Panc1 (cell line): ENCODE data around the gene HSPA13. TPM values are rescaled to one million over a fixed set of nuclear protein-coding genes. Genes with fewer than 3 reads are reported as not detected.

ENCODE experiments used
- ATAC-seq: fragments of 200-7000 bp; cut with Tn5 transposase; 2 replicates; pipeline ENCODE4 v1.9.1; 2020; ENCODE audit warnings: mild to moderate bottlenecking, moderate library complexity
- Bru-seq: library from RNA; stranded (reverse); fragments of 400-500 nt; gene quantifications from one replicate; lab custom pipeline; 2021; lab: Mats Ljungman, UMichigan
- BruChase-seq, 2 experiments: library from RNA; stranded (reverse); fragments of 400-500 nt; gene quantifications; one replicate each; lab custom pipeline; 2021; lab: Mats Ljungman, UMichigan
- BruUV-seq: library from RNA; stranded (reverse); fragments of 400-500 nt; replicated peaks from 2 replicates; lab custom pipeline; 2021; lab: Mats Ljungman, UMichigan
- CTCF ChIA-PET: fragments of 300-600 bp; sonication (Branson Sonifier 250); formaldehyde crosslinking; loops from one replicate; lab custom pipeline; 2022; ENCODE audit warnings: antibody characterized with exemption; lab: Charles Lee
- POLR2A ChIA-PET: fragments of 300-600 bp; sonication (Branson Sonifier 250); formaldehyde crosslinking; loops from one replicate; lab custom pipeline; 2022; ENCODE audit warnings: antibody characterized with exemption; lab: Charles Lee
- DNase-seq: peaks from one replicate; pipeline ENCODE4 v3.0.0-alpha.2; 2010; ENCODE audit warnings: low read depth, low spot score
- H3K27ac ChIP-seq: 2 replicates; pipeline ENCODE4 v1.5.1; 2011; ENCODE audit warnings: mild to moderate bottlenecking, low read length, inconsistent platforms
- H3K27me3 ChIP-seq: fragments of 200-500 bp; sonication (Bioruptor generic); 2 replicates; pipeline ENCODE4 v1.6.0; 2014; ENCODE audit warnings: low read length, inconsistent platforms; ENCODE audit not compliant: control insufficient read depth, insufficient read depth
- H3K36me3 ChIP-seq: fragments of 200-500 bp; sonication (Bioruptor generic); 2 replicates; pipeline ENCODE4 v1.5.1; 2014; ENCODE audit warnings: inconsistent platforms, mild to moderate bottlenecking, low read length, moderate library complexity; ENCODE audit not compliant: control insufficient read depth, insufficient read depth
- H3K4me1 ChIP-seq: 2 replicates; pipeline ENCODE4 v1.5.1; 2011; ENCODE audit warnings: inconsistent platforms, mild to moderate bottlenecking, low read length, moderate library complexity; ENCODE audit not compliant: control insufficient read depth, insufficient read depth
- H3K4me3 ChIP-seq, 2 experiments: 2 replicates each; pipeline ENCODE4 v1.5.1; 2011 to 2012; ENCODE audit warnings: low read depth in 2 of 2, low read length in 2 of 2, mild to moderate bottlenecking in 2 of 2, inconsistent platforms in 1 of 2, moderate library complexity in 1 of 2
- H3K9me3 ChIP-seq: fragments of 200-500 bp; sonication (Bioruptor generic); 2 replicates; pipeline ENCODE4 v1.5.1; 2014; ENCODE audit warnings: low read depth, mild to moderate bottlenecking, inconsistent platforms, low read length, moderate library complexity; ENCODE audit not compliant: control insufficient read depth, insufficient read depth
- POLR2AphosphoS5 ChIP-seq: IDR thresholded peaks from 2 replicates; pipeline ENCODE4 v1.6.1; 2012; ENCODE audit warnings: mild to moderate bottlenecking, low read depth, low read length, moderate library complexity
- SIN3A ChIP-seq: IDR thresholded peaks from 2 replicates; pipeline ENCODE4 v1.6.1; 2012; ENCODE audit warnings: low read depth, mild to moderate bottlenecking, low read length, moderate library complexity, borderline replicate concordance; ENCODE audit not compliant: insufficient read depth
- TCF7L2 ChIP-seq: IDR thresholded peaks from 2 replicates; pipeline ENCODE4 v1.6.1; 2011; ENCODE audit warnings: mild to moderate bottlenecking, low read depth, low read length, inconsistent platforms
- in situ Hi-C: cut with HindIII; loops from 2 replicates; pipeline ENCODE4 v1.10.0; 2016; ENCODE audit warnings: low sequenced_read_pairs, low pct_unique_long_range_greater_than_20kb
- intact Hi-C: fragments of 100-400 bp; cut with micrococcal nuclease; formaldehyde crosslinking; loops from one replicate; pipeline ENCODE4 v1.10.0; 2022; ENCODE audit not compliant: unreplicated experiment
- long read RNA-seq: library from polyadenylated mRNA; unstranded; transcript quantifications from one replicate; pipeline ENCODE4 v2.0.0, GENCODE V29; 2021; ENCODE audit not compliant: unreplicated experiment
- polyA plus RNA-seq: library from polyadenylated mRNA; unstranded; fragments of >200 nt; gene quantifications from one replicate; pipeline ENCODE4 v1.2.1, GENCODE V29; 2012; ENCODE audit warnings: missing spikeins; ENCODE audit not compliant: insufficient read length
- total RNA-seq: library from RNA; stranded (reverse); gene quantifications from one replicate; pipeline ENCODE4 v1.2.1, GENCODE V29; 2021; ENCODE audit not compliant: unreplicated experiment
- TF ChIP-seq, protein P1 (sequence below), 2 experiments: IDR thresholded peaks; 2 replicates each; pipeline ENCODE4 v1.6.1; 2011 to 2012; ENCODE audit warnings: low read depth in 2 of 2, control low read depth in 1 of 2, low read length in 1 of 2, mild to moderate bottlenecking in 1 of 2, moderate library complexity in 1 of 2; ENCODE audit not compliant: insufficient read depth in 1 of 2
- TF ChIP-seq, protein P2 (sequence below): fragments of 450-650 bp; IDR thresholded peaks from 2 replicates; pipeline ENCODE4 v1.5.1; 2017; ENCODE audit warnings: mild to moderate bottlenecking

Gene HSPA13, protein sequence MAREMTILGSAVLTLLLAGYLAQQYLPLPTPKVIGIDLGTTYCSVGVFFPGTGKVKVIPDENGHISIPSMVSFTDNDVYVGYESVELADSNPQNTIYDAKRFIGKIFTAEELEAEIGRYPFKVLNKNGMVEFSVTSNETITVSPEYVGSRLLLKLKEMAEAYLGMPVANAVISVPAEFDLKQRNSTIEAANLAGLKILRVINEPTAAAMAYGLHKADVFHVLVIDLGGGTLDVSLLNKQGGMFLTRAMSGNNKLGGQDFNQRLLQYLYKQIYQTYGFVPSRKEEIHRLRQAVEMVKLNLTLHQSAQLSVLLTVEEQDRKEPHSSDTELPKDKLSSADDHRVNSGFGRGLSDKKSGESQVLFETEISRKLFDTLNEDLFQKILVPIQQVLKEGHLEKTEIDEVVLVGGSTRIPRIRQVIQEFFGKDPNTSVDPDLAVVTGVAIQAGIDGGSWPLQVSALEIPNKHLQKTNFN
- total RNA-seq = 30.1 TPM
- 10.1 TPM for polyA plus RNA-seq
- Bru-seq, nascent RNA = percentile 79 among the genes with signal in this experiment
- percentile 94 among the genes with signal in this experiment for BruChase-seq, experiment 1, labeled RNA remaining after a 2-hour chase
- BruChase-seq, experiment 2, labeled RNA remaining after a 6-hour chase = percentile 97 among the genes with signal in this experiment
- long read RNA-seq, transcript HSPA13-201 (5 exons, 3,986 nt) = major isoform, 62 of 67 reads
- long read RNA-seq, partial matches to known transcripts = 5 of 67 reads
- long read RNA-seq, other reads (novel, unspliced or antisense) = 0 of 67 reads

DNA sequence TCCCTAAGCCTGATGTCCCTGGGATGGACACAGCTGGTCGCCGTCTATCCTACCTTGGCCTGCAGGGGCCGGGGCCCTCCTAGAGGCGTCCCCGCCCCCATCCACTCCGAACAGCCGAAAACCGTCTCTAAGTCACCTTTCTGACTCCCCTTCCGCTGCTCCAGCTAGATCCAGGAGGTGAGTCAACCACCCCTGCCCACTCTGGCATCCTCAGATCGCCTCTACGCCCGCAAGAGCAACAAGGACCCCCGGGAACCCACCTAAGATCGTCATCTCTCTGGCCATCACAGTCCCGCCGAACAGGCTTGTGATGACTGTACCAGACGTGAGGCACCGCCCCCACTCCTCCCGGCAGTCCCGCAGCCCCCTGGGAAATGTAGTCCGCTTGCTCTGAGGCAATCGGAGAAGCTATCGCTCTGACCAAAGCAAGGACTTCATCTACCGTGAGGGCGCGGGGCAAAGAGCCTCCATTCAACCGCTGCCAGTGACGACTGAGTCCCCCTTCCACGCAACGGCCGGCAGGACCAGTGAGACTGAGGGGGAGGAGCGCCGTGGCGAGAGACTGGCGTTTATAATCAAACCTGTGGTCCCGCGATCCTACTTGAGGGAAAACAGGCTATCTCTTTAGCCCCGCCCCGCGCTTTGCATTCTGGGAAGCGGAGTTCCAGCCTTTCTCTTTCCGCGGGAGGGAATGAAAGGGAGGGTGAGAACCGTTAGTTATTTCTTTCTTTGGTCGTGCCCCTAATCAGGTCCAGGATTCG, at the start of gene HSPA13:
Gene HSPA13, minus strand, starts transcription at position 312 of the 761 bp plus-strand sequence. Its CDS starts 27 bp downstream, at position 285.
- peak; percentile 95 for DNase-seq
- H3K27ac ChIP-seq = peak within 1 kb of the TSS; percentile 77
- peak; percentile 100 for ATAC-seq
- BruUV-seq = no TSS peak
- in situ Hi-C loops = no loop called here
- H3K27me3 ChIP-seq = no peaks in the 10 kb centered on the region
- peak within 1 kb of the TSS; percentile 74 to 75 for H3K4me3 ChIP-seq
- H3K4me1 ChIP-seq = peaks cover 7% of the 10 kb centered on the region
- CTCF ChIA-PET = no interaction called here
- POLR2A ChIA-PET = no interaction called here
- intact Hi-C loops = no loop called here
- H3K36me3 ChIP-seq = peaks cover 11% of the 10 kb centered on the region
- no peaks in the 10 kb centered on the region for H3K9me3 ChIP-seq
- no peak for TF ChIP-seq POLR2AphosphoS5
- TF ChIP-seq, protein P1, sequence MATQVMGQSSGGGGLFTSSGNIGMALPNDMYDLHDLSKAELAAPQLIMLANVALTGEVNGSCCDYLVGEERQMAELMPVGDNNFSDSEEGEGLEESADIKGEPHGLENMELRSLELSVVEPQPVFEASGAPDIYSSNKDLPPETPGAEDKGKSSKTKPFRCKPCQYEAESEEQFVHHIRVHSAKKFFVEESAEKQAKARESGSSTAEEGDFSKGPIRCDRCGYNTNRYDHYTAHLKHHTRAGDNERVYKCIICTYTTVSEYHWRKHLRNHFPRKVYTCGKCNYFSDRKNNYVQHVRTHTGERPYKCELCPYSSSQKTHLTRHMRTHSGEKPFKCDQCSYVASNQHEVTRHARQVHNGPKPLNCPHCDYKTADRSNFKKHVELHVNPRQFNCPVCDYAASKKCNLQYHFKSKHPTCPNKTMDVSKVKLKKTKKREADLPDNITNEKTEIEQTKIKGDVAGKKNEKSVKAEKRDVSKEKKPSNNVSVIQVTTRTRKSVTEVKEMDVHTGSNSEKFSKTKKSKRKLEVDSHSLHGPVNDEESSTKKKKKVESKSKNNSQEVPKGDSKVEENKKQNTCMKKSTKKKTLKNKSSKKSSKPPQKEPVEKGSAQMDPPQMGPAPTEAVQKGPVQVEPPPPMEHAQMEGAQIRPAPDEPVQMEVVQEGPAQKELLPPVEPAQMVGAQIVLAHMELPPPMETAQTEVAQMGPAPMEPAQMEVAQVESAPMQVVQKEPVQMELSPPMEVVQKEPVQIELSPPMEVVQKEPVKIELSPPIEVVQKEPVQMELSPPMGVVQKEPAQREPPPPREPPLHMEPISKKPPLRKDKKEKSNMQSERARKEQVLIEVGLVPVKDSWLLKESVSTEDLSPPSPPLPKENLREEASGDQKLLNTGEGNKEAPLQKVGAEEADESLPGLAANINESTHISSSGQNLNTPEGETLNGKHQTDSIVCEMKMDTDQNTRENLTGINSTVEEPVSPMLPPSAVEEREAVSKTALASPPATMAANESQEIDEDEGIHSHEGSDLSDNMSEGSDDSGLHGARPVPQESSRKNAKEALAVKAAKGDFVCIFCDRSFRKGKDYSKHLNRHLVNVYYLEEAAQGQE (IDR thresholded peaks at IDR 0.05; ENCODE audit: insufficient read depth in 1 of 2, low read depth in 2 of 2, low read length in 1 of 2) = no peak
- TF ChIP-seq TCF7L2 = peak; percentile 58; the same call in 1 of the 2 replicates

- no peak for DNase-seq
- no peaks in the 10 kb centered on the region for H3K27me3 ChIP-seq
- POLR2A ChIA-PET = no interaction called here
- TF ChIP-seq SIN3A = no peak
- TF ChIP-seq, protein P1 (IDR thresholded peaks at IDR 0.05; ENCODE audit: insufficient read depth in 1 of 2, low read depth in 2 of 2, low read length in 1 of 2) = no peak
- TF ChIP-seq TCF7L2 = no peak
- TF ChIP-seq, protein P2, sequence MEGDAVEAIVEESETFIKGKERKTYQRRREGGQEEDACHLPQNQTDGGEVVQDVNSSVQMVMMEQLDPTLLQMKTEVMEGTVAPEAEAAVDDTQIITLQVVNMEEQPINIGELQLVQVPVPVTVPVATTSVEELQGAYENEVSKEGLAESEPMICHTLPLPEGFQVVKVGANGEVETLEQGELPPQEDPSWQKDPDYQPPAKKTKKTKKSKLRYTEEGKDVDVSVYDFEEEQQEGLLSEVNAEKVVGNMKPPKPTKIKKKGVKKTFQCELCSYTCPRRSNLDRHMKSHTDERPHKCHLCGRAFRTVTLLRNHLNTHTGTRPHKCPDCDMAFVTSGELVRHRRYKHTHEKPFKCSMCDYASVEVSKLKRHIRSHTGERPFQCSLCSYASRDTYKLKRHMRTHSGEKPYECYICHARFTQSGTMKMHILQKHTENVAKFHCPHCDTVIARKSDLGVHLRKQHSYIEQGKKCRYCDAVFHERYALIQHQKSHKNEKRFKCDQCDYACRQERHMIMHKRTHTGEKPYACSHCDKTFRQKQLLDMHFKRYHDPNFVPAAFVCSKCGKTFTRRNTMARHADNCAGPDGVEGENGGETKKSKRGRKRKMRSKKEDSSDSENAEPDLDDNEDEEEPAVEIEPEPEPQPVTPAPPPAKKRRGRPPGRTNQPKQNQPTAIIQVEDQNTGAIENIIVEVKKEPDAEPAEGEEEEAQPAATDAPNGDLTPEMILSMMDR = no peak
- TF ChIP-seq POLR2AphosphoS5 = no peak
- in situ Hi-C loops = no loop called here
- no peaks in the 10 kb centered on the region for H3K4me1 ChIP-seq
- no peak for ATAC-seq
- CTCF ChIA-PET = no interaction called here
- no peak overlapping the region for H3K4me3 ChIP-seq
- intact Hi-C loops = no loop called here
- H3K9me3 ChIP-seq = 0 out of 2 replicates have a peak, but pooled peaks cover 3% of the 10 kb centered on the region
- BruUV-seq = no TSS peak
- H3K27ac ChIP-seq = no peak overlapping the region
- H3K36me3 ChIP-seq = no peaks in the 10 kb centered on the region
These were observed 36.0 kb upstream of the HSPA13 start for GRCh38 chr21:14418920-14419319.
